ENCODE measurements around the gene GLA. TPM values are rescaled to one million over a fixed set of nuclear protein-coding genes. Genes with fewer than 3 reads are reported as not detected.

GLA gene
- polyA plus RNA-seq, 2 donors, result 16.7 to 19.8 TPM

DNA sequence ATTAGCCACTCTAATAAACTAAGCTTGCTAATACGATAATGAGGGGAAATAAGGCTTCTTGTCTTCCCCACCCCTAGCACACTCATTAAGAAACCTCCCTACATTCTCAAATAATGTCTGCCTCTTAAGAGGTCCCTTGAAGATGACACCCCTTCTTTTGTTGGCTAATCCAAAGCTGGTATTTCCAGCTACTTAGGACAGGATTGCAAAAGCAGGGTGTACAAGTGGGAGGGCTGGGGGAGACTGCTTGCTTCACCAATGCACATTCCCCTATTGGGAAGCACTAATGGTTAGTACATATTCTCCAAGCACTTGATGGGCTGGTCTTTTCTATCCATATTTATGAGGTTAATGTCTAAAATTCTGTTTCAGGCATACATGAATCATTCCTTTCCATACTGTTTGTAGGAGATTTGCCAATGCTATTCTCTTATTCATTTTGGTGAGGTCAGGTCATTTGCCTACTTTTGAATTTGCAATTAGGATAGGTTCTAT lies 42.4 kb downstream of the GLA start:
- WGBS, 2 donors, result 56 to 87% methylated on average over 1 of the region's 1 CpG
- no peaks in the 10 kb centered on the region for H3K27me3 ChIP-seq (ENCODE audit: control insufficient read depth in 1 of 2, insufficient read depth in 2 of 2, low read length in 2 of 2)
- no peak overlapping the region for H3K4me3 ChIP-seq (ENCODE audit: low read depth in 1 of 2, low read length in 2 of 2)

DNA sequence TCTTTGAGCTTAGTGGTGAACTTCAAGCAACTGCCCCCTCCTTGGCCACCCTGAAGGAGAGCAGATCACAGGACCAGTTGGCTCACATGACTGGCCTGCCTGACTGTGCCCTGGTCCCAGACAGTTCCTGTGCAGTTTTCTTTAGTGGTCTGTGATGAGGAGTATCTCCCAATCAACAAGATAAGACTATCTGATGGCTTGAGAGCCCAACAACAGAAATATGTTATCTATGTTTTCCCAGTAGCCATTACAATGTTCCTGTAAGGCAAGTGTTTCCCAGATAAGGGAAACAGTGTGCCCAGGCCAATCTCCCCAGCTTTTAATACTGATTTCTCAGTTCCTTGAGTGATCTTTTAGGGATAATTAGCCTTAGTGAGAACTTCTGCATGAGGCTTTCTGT lies 45.0 kb downstream of the GLA start:
- H3K4me1 ChIP-seq (ENCODE audit: control insufficient read depth in 2 of 2, insufficient read depth in 2 of 2, low read length in 1 of 2), result peaks cover 0 to 4% of the 10 kb centered on the region in 2 donors
- H3K9me3 ChIP-seq (ENCODE audit: control insufficient read depth in 2 of 2, insufficient read depth in 1 of 2, low read depth in 1 of 2, low read length in 1 of 2), result no peaks in the 10 kb centered on the region
- no peaks in the 10 kb centered on the region for H3K27me3 ChIP-seq (ENCODE audit: control insufficient read depth in 1 of 2, insufficient read depth in 2 of 2, low read length in 2 of 2)
- H3K4me3 ChIP-seq (ENCODE audit: low read depth in 1 of 2, low read length in 2 of 2), result no peak overlapping the region
- H3K36me3 ChIP-seq (ENCODE audit: control insufficient read depth in 2 of 2, insufficient read depth in 2 of 2, low read length in 1 of 2), result no peaks in the 10 kb centered on the region
- H3K27ac ChIP-seq (ENCODE audit: low read depth in 2 of 2, low read length in 1 of 2), result no peak overlapping the region

More for the DNA sequence above, 42.4 kb downstream of the GLA start:
- Histone ChIP-seq H3K36me3 (ENCODE audit: control insufficient read depth in 2 of 2, insufficient read depth in 2 of 2, low read length in 1 of 2) (no peaks in the 10 kb centered on the region), H3K27ac (ENCODE audit: low read depth in 2 of 2, low read length in 1 of 2) (no peak overlapping the region), H3K9me3 (ENCODE audit: control insufficient read depth in 2 of 2, insufficient read depth in 1 of 2, low read depth in 1 of 2, low read length in 1 of 2) (no peaks in the 10 kb centered on the region), H3K4me1 (ENCODE audit: control insufficient read depth in 2 of 2, insufficient read depth in 2 of 2, low read length in 1 of 2) (peaks cover 0 to 4% of the 10 kb centered on the region in 2 donors)

DNA sequence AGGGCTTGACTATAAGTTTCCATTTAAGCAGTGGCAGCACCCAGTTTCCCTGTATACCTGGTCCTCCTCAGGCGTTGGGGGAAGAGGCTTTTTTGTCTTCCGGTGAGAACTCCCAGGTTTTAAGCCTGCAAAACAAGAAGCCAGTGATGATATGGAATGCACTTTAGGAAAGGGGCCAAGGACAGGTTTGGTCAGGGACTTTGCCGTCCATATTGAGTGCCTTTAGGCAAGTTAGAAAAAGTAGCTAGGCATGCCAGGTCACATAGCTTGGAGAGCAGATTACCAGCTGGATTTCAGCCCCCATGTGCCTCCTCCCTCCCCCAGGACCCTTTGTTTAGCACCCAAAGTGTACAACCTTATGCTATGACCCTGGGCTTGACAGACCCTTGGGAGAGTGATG lies 45.6 kb downstream of the GLA start:
- no peaks in the 10 kb centered on the region for H3K36me3 ChIP-seq (ENCODE audit: control insufficient read depth in 2 of 2, insufficient read depth in 2 of 2, low read length in 1 of 2)
- no peaks in the 10 kb centered on the region for H3K9me3 ChIP-seq (ENCODE audit: control insufficient read depth in 2 of 2, insufficient read depth in 1 of 2, low read depth in 1 of 2, low read length in 1 of 2)
- H3K27ac ChIP-seq (ENCODE audit: low read depth in 2 of 2, low read length in 1 of 2), result no peak overlapping the region
- 55 to 67% methylated on average over 3 of the region's 3 CpGs for WGBS, 2 donors
- no peaks in the 10 kb centered on the region for H3K27me3 ChIP-seq (ENCODE audit: control insufficient read depth in 1 of 2, insufficient read depth in 2 of 2, low read length in 2 of 2)
- peaks cover 0 to 4% of the 10 kb centered on the region in 2 donors for H3K4me1 ChIP-seq (ENCODE audit: control insufficient read depth in 2 of 2, insufficient read depth in 2 of 2, low read length in 1 of 2)
- H3K4me3 ChIP-seq (ENCODE audit: low read depth in 1 of 2, low read length in 2 of 2), result no peak overlapping the region

DNA sequence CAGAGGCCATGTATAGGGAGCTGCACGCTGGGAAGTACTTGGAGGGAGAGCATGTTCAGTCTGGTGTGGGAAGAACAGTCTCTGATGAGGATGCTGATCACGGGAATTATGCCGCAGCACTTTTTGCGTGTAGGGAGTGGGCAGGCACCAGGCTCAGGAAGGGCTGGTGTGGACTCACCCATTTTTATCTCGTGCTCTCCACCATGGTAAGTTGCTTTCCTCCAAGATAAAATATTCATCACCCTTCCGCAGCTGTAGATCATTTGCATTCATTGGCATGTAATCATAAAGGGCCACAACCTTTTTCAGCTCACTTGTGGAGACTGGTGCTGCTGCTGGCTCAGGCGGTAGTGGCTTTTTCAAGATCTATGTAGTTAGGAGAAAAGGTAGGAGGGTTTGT lies 47.3 kb downstream of the GLA start:
- H3K27me3 ChIP-seq (ENCODE audit: control insufficient read depth in 1 of 2, insufficient read depth in 2 of 2, low read length in 2 of 2), result no peaks in the 10 kb centered on the region
- no peak overlapping the region for H3K4me3 ChIP-seq (ENCODE audit: low read depth in 1 of 2, low read length in 2 of 2)
- WGBS, 2 donors, result 75 to 76% methylated on average over 7 of the region's 7 CpGs
- no peak overlapping the region for H3K27ac ChIP-seq (ENCODE audit: low read depth in 2 of 2, low read length in 1 of 2)
- no peaks in the 10 kb centered on the region for H3K9me3 ChIP-seq (ENCODE audit: control insufficient read depth in 2 of 2, insufficient read depth in 1 of 2, low read depth in 1 of 2, low read length in 1 of 2)
- H3K4me1 ChIP-seq (ENCODE audit: control insufficient read depth in 2 of 2, insufficient read depth in 2 of 2, low read length in 1 of 2), result peaks cover 0 to 4% of the 10 kb centered on the region in 2 donors
- no peaks in the 10 kb centered on the region for H3K36me3 ChIP-seq (ENCODE audit: control insufficient read depth in 2 of 2, insufficient read depth in 2 of 2, low read length in 1 of 2)

DNA sequence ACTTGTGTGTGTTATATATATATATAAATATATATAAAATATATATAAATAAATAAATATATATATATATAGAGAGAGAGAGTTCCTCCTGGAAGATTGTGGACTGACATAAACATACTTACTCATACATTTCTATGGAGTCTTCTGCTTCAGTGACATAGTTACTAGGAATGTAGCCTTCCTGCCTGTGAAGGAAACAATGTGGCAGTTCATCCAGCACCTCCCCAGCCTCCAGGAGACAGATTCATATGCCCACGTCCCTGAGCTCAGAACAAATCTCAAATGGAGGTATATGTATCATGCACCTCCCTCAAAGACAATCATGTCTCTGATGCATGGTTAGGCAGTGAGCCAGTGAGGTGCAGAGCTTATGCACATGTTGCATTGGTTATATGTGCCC lies 47.8 kb downstream of the GLA start:
- Histone ChIP-seq H3K4me3 (ENCODE audit: low read depth in 1 of 2, low read length in 2 of 2) (no peak overlapping the region), H3K9me3 (ENCODE audit: control insufficient read depth in 2 of 2, insufficient read depth in 1 of 2, low read depth in 1 of 2, low read length in 1 of 2) (no peaks in the 10 kb centered on the region), H3K27ac (ENCODE audit: low read depth in 2 of 2, low read length in 1 of 2) (no peak overlapping the region), H3K36me3 (ENCODE audit: control insufficient read depth in 2 of 2, insufficient read depth in 2 of 2, low read length in 1 of 2) (no peaks in the 10 kb centered on the region), H3K4me1 (ENCODE audit: control insufficient read depth in 2 of 2, insufficient read depth in 2 of 2, low read length in 1 of 2) (peaks cover 0 to 4% of the 10 kb centered on the region in 2 donors), H3K27me3 (ENCODE audit: control insufficient read depth in 1 of 2, insufficient read depth in 2 of 2, low read length in 2 of 2) (no peaks in the 10 kb centered on the region)
- WGBS, 2 donors, result 48 to 61% methylated on average over 1 of the region's 1 CpG

DNA sequence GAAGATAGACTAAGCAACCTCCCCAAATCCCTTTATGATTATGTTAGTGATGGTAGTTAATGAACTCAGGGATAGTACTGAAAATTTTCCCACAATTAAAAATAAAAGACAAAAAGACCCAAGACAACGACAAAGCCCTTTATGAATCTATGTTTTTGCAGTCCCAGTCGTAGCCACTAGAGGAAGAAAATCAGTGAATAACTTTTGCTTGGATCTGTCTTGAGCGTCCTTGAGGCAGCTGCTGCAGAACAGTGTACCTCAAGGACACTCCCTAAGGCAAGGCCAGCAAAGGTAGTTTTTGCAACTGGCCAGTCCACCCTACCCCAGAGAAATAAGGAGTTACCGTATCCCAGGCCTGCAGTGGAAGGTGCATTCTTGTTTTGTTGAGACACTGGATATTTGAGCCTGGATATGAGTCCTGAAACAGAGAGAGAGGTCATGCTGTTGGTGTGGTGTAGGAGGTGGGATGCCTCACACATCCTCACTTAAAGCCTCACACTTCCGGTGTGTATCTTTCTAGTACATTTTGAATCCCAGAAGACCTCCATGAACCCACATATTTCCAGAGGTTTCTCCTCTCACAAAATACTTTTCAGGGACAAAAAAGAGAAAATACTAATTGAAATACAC lies 50.4 kb downstream of the GLA start:
- no peaks in the 10 kb centered on the region for H3K9me3 ChIP-seq (ENCODE audit: control insufficient read depth in 2 of 2, insufficient read depth in 1 of 2, low read depth in 1 of 2, low read length in 1 of 2)
- no peaks in the 10 kb centered on the region for H3K27me3 ChIP-seq (ENCODE audit: control insufficient read depth in 1 of 2, insufficient read depth in 2 of 2, low read length in 2 of 2)
- peaks cover 0 to 3% of the 10 kb centered on the region in 2 donors for H3K4me1 ChIP-seq (ENCODE audit: control insufficient read depth in 2 of 2, insufficient read depth in 2 of 2, low read length in 1 of 2)
- H3K36me3 ChIP-seq (ENCODE audit: control insufficient read depth in 2 of 2, insufficient read depth in 2 of 2, low read length in 1 of 2), result no peaks in the 10 kb centered on the region
- 49 to 66% methylated on average over 5 of the region's 5 CpGs for WGBS, 2 donors
- H3K27ac ChIP-seq (ENCODE audit: low read depth in 2 of 2, low read length in 1 of 2), result no peak overlapping the region
- no peak overlapping the region for H3K4me3 ChIP-seq (ENCODE audit: low read depth in 1 of 2, low read length in 2 of 2)

DNA sequence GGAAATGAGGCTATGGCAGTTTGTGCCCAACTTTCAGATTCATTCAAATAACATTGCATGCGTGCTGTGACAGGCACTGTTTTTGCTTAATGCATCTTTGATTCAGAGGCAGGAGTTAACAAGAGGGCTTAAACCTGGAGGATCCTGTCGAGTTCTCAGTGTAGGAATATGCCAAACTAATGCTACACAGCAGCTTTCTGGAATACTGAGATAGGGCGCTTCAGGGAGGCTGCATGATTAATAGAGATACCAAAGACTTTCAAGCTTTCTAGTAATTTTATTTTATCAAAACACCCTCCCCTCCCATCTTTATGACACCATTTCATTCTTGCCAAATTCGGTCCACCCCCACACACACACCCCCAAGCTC lies 58.5 kb downstream of the GLA start:
- Histone ChIP-seq H3K9me3 (ENCODE audit: control insufficient read depth in 2 of 2, insufficient read depth in 1 of 2, low read depth in 1 of 2, low read length in 1 of 2) (no peaks in the 10 kb centered on the region), H3K4me1 (ENCODE audit: control insufficient read depth in 2 of 2, insufficient read depth in 2 of 2, low read length in 1 of 2) (no peaks in the 10 kb centered on the region), H3K27me3 (ENCODE audit: control insufficient read depth in 1 of 2, insufficient read depth in 2 of 2, low read length in 2 of 2) (no peaks in the 10 kb centered on the region), H3K27ac (ENCODE audit: low read depth in 2 of 2, low read length in 1 of 2) (peak overlapping the region in 1 of 2 donors; percentile 90), H3K36me3 (ENCODE audit: control insufficient read depth in 2 of 2, insufficient read depth in 2 of 2, low read length in 1 of 2) (no peaks in the 10 kb centered on the region), H3K4me3 (ENCODE audit: low read depth in 1 of 2, low read length in 2 of 2) (peak overlapping the region; percentile 60 to 63)
- WGBS, 2 donors, result 24 to 34% methylated on average over 4 of the region's 4 CpGs

DNA sequence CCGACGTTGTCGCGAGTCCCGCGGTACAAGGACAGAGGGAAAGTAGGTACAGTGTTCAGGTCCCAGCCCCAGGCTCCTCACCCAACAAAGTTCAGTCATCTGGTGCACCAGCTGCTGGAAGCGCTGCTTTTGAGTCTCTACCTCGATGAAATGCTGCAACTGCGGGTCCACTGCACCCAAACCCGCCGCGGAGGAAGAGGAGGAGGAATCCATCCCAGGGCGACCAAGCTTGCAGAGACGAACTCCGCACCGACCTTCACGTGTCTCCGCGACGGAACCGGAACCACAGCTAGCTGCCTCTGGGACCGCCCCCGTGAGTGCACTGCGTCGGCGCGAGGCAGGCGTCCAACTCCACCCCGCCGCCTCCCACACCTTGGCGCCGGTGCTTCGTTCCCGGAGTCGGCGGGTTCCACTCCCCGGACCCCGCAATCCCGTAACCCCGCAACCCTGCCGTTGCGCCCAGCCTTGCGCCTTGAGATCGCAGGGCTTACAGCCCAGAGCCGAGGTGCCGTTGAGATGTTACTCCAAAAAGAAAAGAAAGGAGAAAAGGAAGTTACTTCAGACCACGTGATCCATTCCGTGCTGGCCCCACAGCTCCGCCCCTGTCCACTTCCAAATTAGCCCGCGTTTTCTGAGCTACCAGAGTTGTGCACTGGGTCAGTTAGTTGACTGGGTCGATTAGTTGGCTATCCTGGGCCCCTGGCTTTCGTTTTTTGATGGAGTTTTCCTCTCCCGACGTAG lies 59.1 kb downstream of the GLA start, which contains the start of gene TIMM8A:
TIMM8A (minus strand) TSS at position 291 of the 741 bp plus-strand sequence; CDS start at position 213, 78 bp downstream.
- peak within 1 kb of the TSS; percentile 60 to 63 for H3K4me3 ChIP-seq (ENCODE audit: low read depth in 1 of 2, low read length in 2 of 2)
- no peaks in the 10 kb centered on the region for H3K36me3 ChIP-seq (ENCODE audit: control insufficient read depth in 2 of 2, insufficient read depth in 2 of 2, low read length in 1 of 2)
- H3K9me3 ChIP-seq (ENCODE audit: control insufficient read depth in 2 of 2, insufficient read depth in 1 of 2, low read depth in 1 of 2, low read length in 1 of 2), result no peaks in the 10 kb centered on the region
- 0 to 28% methylated on average over 52 to 55 of the region's 55 CpGs for WGBS, 2 donors
- H3K4me1 ChIP-seq (ENCODE audit: control insufficient read depth in 2 of 2, insufficient read depth in 2 of 2, low read length in 1 of 2), result no peaks in the 10 kb centered on the region
- H3K27me3 ChIP-seq (ENCODE audit: control insufficient read depth in 1 of 2, insufficient read depth in 2 of 2, low read length in 2 of 2), result no peaks in the 10 kb centered on the region
- H3K27ac ChIP-seq (ENCODE audit: low read depth in 2 of 2, low read length in 1 of 2), result peak within 1 kb of the TSS; percentile 76 to 90

DNA sequence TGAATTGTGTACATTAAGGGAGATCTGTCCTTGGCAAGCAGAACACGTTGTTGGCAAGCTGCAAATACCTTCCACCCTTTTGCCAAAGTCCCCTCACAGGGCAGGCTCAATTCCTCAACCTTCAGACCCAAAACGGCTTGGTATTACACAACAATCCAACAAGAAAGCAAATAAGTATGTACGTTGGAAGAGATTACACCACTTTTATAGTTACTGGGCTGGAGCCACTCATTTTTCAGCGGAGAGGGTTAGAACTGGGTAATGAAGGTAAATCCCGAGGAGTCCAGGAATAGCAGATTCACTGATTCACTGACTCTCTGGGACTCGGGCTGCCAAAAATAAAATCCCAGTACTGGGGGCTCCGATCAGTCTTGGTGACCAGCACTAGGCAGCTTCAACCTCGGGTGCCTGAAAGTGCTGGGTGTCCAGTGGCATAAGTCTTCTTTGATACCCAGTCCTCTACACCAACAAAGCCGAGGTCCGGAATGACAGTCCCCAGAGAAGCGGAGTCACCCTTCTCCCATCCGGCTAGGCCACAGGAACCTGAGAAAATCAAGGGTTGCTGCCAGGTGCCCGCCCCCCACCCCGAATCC lies 59.8 kb downstream of the GLA start:
- Histone ChIP-seq H3K36me3 (ENCODE audit: control insufficient read depth in 2 of 2, insufficient read depth in 2 of 2, low read length in 1 of 2) (no peaks in the 10 kb centered on the region), H3K4me1 (ENCODE audit: control insufficient read depth in 2 of 2, insufficient read depth in 2 of 2, low read length in 1 of 2) (no peaks in the 10 kb centered on the region), H3K4me3 (ENCODE audit: low read depth in 1 of 2, low read length in 2 of 2) (peak overlapping the region; percentile 60 to 63), H3K9me3 (ENCODE audit: control insufficient read depth in 2 of 2, insufficient read depth in 1 of 2, low read depth in 1 of 2, low read length in 1 of 2) (no peaks in the 10 kb centered on the region), H3K27me3 (ENCODE audit: control insufficient read depth in 1 of 2, insufficient read depth in 2 of 2, low read length in 2 of 2) (no peaks in the 10 kb centered on the region), H3K27ac (ENCODE audit: low read depth in 2 of 2, low read length in 1 of 2) (peak overlapping the region; percentile 59 to 76)
- WGBS, 2 donors, result 0 to 25% methylated on average over 14 of the region's 14 CpGs
